GM12891 (cell line): ENCODE measurements around the gene TLE3.

Experiments
- PAX5 ChIP-seq: IDR thresholded peaks from 2 replicates; pipeline ENCODE4 v1.6.1; 2011; ENCODE audit warnings: low read length, moderate library complexity, mild to moderate bottlenecking; ENCODE audit not compliant: insufficient read depth, severe bottlenecking
- POLR2A ChIP-seq: IDR thresholded peaks from 2 replicates; pipeline ENCODE4 v1.6.1; 2011; ENCODE audit warnings: low read depth, low read length, control low read depth
- POLR2AphosphoS5 ChIP-seq: IDR thresholded peaks from 2 replicates; pipeline ENCODE4 v1.6.1; 2011; ENCODE audit warnings: low read depth, low read length, control low read depth
- POU2F2 ChIP-seq: IDR thresholded peaks from 2 replicates; pipeline ENCODE4 v1.6.1; 2011; ENCODE audit warnings: low read depth, mild to moderate bottlenecking, control low read depth, low read length, moderate library complexity
- SPI1 ChIP-seq: IDR thresholded peaks from 2 replicates; pipeline ENCODE4 v1.6.1; 2011; ENCODE audit warnings: low read depth, low read length, control low read depth
- TAF1 ChIP-seq: IDR thresholded peaks from 2 replicates; pipeline ENCODE4 v1.6.1; 2011; ENCODE audit warnings: low read depth, low read length, control low read depth

- TF ChIP-seq POLR2AphosphoS5, result peak; percentile 79
- TF ChIP-seq TAF1, result peak; percentile 73; the same call in 1 of the 2 replicates
- TF ChIP-seq PAX5, result peak; percentile 16
- TF ChIP-seq POLR2A, result peak; percentile 87
- TF ChIP-seq SPI1, result no peak
- TF ChIP-seq POU2F2, result 0 out of 2 replicates have a peak, but pooled peaks have one; percentile 50
Measured at GRCh38 chr15:70097321-70098152, at the start of gene TLE3.
